ENCODE measurements around the gene ACVRL1.

GRCh38 chr12:51904951-51905470 lies 2.3 kb upstream of the ACVRL1 start:
- TF ChIP-seq, protein P1, sequence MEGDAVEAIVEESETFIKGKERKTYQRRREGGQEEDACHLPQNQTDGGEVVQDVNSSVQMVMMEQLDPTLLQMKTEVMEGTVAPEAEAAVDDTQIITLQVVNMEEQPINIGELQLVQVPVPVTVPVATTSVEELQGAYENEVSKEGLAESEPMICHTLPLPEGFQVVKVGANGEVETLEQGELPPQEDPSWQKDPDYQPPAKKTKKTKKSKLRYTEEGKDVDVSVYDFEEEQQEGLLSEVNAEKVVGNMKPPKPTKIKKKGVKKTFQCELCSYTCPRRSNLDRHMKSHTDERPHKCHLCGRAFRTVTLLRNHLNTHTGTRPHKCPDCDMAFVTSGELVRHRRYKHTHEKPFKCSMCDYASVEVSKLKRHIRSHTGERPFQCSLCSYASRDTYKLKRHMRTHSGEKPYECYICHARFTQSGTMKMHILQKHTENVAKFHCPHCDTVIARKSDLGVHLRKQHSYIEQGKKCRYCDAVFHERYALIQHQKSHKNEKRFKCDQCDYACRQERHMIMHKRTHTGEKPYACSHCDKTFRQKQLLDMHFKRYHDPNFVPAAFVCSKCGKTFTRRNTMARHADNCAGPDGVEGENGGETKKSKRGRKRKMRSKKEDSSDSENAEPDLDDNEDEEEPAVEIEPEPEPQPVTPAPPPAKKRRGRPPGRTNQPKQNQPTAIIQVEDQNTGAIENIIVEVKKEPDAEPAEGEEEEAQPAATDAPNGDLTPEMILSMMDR (IDR thresholded peaks at IDR 0.05), result no peak
- TF ChIP-seq POLR2A (IDR thresholded peaks at IDR 0.05), result no peak
